ENCODE data around the gene MAP4K4. TPM values are rescaled to one million over a fixed set of nuclear protein-coding genes. Genes with fewer than 3 reads are reported as not detected.

The MAP4K4 gene
- 10 to 100 TPM; 59.5 to 74.6 TPM for total RNA-seq
- long read RNA-seq, partial matches to known transcripts = 5 of 9 reads
- long read RNA-seq, other reads (novel, unspliced or antisense) = 4 of 9 reads

DNA sequence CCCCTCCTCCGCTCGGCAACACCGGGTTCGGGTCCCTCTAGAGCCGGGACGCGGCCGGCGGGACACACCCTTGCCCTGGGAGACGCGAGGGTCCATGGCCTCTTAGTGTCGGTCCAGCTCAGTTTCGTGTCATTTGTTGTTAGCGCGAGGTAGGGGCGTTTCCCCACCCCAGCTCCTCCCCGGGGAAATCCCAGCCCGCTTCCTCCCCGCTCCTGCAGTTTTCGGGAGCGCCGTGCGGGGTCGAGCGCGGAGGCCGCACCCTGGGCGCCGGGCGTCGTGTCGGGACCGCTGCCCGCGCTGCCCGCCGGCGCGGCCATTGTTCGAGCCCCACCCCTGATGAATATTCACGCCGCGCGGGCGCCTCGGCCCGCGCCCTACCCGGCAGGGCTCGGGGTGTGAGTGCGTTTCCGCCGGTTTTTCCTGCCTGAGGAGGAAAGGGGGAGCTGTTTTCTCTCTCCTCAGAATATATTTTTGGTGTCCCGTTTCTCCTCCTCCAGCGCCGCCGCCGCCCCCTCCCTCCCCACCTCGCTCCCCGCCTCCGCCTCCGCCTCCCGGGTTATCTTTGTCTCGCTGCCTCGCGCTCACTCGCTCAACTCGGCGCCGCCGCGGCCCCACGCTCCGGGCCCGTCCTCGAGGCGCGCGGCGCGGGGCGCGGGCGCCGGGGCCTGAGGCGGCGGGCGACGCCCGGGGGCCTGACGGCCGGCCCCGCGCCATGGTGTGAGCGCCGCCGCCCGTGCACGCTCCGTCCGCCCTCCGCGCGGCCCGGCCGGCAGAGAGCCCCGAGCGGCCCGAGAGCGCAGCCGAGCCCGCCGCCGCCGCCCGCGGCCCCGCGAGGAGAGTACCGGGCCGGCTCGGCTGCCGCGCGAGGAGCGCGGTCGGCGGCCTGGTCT is at the start of gene MAP4K4:
MAP4K4 (plus strand) TSS at position 584 of the 890 bp plus-strand sequence. CDS start 374 bp downstream, outside the sequence.
- ATAC-seq (peak; percentile 86 to 88), DNase-seq (peak; percentile 89)
- intact Hi-C loops (cut with DNase I) = loop anchor here (2.0 to 10.0 kb wide), 6 partner anchors 45 to 283 kb away; no protein-coding TSS in a partner anchor

DNA sequence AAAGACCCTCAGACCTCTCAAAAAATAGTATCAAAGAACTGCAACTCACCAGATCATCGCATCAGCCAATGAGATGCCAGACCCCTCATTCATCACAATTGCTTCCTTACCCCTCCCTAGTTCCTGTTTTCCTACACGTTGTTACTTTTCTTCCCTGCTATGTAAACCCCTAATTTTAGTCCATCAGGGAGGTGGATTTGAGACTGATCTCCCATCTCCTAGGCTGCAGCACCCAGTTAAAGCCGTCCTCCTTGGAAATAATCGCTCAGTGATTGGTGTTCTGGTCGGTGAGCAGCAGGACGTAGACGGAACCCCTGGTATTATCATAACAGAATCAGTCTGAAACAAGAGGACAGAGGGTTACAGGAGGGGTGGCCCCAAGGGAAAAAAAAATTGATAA is 44.0 kb upstream of the MAP4K4 start:
- no peak for ATAC-seq
- no peak for DNase-seq
- intact Hi-C loops (cut with DNase I) = no loop called here

DNA sequence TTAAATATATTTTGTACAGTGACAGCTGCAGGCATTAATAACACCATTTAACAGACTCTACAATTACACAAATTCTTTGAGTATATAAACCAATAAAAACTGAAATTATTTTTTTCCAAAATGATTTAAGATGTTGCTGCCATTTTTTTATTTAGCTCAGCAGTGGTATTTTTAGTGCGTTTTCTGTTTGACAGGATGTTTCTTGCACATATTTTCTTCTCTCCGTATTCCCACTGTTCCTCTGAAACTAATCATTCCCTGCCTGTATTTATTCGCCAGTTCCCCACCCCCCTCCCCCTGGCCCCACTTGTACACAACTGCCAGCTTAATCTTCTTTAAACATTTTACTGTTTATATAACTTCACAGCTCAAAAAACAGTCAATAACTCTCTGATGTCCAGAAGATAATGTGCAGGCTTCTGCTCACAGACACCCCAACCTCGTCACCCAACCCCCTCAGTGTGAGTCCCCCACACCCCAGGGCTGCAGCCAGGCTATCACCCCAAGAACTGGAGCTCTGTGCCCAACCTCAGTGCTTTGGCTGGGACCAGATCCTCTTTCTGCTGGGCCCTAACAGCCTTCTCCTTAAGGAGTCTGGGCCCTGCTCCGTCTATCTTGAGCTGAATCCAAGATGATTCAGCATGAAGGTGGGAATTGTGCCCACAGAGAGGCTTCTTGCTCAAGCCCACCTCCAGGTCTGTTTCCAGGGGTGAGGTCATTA is 41.6 kb upstream of the MAP4K4 start:
- intact Hi-C loops (cut with DNase I) = no loop called here
- DNase-seq (no peak), ATAC-seq (peak in 1 of 2 donors; percentile 54)

- ATAC-seq (peak in 1 of 2 donors; percentile 51), DNase-seq (no peak)
- intact Hi-C loops (cut with DNase I) = no loop called here
These were observed 39.7 kb upstream of the MAP4K4 start for GRCh38 chr2:101657787-101658186.

DNA sequence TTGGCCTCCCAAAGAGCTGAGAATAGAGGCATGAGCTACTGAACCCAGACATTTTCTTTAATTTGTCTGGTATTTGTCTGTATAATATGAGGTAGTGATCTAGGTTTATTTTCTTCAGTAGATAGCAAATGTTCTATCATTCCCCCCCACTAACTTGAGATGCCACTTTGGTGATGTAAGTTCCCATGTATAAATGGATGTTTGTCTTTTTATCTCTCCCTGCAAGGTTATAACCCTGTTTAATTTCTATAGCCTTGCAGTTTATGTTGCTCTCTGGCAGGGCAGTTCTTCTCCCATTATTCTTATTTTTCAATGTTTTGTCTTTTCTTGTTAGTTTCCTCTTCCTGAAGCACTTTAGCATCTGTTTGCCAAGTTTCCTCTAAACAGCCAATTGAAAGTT is 39.1 kb upstream of the MAP4K4 start:
- intact Hi-C loops (cut with DNase I) = no loop called here
- ATAC-seq (no peak), DNase-seq (no peak)

GRCh38 chr2:101665312-101665711 is 32.2 kb upstream of the MAP4K4 start:
- ATAC-seq (no peak), DNase-seq (no peak)
- intact Hi-C loops (cut with DNase I) = no loop called here

- no peak for DNase-seq
- intact Hi-C loops (cut with DNase I) = no loop called here
- ATAC-seq = no peak
These were observed 29.7 kb upstream of the MAP4K4 start for GRCh38 chr2:101667823-101668222.

- intact Hi-C loops (cut with DNase I) = no loop called here
- no peak for ATAC-seq
- DNase-seq = no peak
These were observed 25.5 kb upstream of the MAP4K4 start for GRCh38 chr2:101672047-101672446.

DNA sequence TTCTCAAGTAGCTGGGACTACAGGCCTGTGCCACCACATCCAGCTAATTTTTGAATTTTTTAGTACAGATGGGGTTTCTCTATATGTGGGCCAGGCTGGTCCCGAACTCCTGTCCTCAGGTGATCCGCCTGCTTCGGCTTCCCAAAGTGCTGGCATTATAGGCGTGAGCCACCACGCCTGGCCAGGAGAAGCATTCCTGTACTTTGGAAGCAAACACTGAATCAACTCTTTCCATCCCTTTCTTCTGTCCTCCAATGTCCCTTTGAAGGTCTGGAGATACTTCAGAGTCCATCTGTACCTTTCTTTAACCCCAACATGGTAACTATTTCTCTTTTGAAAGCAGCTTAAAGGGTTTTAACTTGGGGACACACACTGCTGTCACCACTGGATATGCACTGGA is 23.6 kb upstream of the MAP4K4 start:
- intact Hi-C loops (cut with DNase I) = no loop called here
- DNase-seq (no peak), ATAC-seq (no peak)

DNA sequence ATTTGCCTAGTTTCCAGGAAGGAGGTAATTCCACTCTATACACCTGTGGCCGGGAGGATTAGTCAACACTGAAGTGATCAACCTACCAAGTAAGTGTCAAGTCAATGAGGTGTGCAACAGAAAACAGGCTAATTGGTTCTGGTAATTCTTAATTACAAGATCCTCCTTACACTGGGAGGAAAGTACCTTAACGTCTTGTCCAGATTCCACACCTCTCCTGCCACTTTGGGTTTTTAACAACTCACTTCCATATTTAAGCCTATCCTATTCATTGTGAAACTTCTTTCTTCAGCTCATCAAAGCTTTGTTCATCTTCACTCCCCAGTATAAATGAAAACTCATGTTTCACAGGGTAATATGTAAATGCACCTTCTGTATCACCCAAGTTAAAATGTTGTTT is 22.0 kb upstream of the MAP4K4 start:
- ATAC-seq (no peak), DNase-seq (no peak)
- intact Hi-C loops (cut with DNase I) = no loop called here

- ATAC-seq (no peak), DNase-seq (no peak)
- intact Hi-C loops (cut with DNase I) = no loop called here
These were observed 20.8 kb upstream of the MAP4K4 start for GRCh38 chr2:101676674-101677073.

DNA sequence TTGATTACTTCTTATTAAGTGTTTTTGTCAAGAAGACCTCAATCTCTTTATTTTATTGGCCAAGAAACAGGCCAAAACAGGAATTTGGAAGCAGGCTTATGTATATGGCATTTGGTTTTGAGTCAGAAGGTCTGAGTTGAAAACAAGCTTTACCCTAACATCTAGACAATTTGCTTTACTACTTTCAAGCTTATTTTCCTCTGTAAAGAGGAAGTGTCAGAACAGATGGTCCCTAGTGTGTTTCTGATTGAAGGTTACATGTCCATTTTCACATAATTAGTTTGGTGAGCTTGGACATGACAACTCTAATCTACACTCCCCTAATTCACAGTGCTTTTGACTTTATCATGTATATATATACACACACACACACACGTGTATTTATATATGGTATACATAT is 19.8 kb upstream of the MAP4K4 start:
- ATAC-seq (no peak), DNase-seq (no peak)
- intact Hi-C loops (cut with DNase I) = no loop called here

GRCh38 chr2:101678379-101678778 is 19.1 kb upstream of the MAP4K4 start:
- DNase-seq (no peak), ATAC-seq (no peak)
- intact Hi-C loops (cut with DNase I) = no loop called here

- intact Hi-C loops (cut with DNase I) = no loop called here
- ATAC-seq = no peak
- DNase-seq = no peak
These were observed 18.3 kb upstream of the MAP4K4 start for GRCh38 chr2:101679037-101679726.

- DNase-seq (no peak), ATAC-seq (no peak)
- intact Hi-C loops (cut with DNase I) = no loop called here
These were observed 17.6 kb upstream of the MAP4K4 start for GRCh38 chr2:101679801-101680487.

- DNase-seq (no peak), ATAC-seq (no peak)
- intact Hi-C loops (cut with DNase I) = no loop called here
These were observed 15.2 kb upstream of the MAP4K4 start for GRCh38 chr2:101682311-101682710.

DNA sequence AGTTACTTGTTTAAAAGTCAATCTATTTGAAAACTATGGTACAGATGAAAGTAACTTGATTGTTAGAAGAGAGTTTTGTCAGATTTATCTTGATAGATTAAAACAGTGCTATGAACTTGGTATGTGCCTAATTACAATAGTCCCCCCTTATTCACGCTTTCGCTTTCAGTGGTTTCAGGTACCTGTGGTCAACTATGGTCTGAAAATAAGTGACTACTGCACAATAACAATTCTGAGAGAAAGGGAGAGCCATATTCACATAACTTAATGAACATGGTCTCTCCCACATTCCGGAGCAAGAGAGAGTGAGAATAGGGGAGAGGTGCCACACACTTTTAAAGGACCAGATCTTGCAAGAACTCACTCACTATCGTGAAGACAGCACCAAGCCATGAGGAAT is 13.2 kb upstream of the MAP4K4 start:
- DNase-seq (no peak), ATAC-seq (no peak)
- intact Hi-C loops (cut with DNase I) = no loop called here

DNA sequence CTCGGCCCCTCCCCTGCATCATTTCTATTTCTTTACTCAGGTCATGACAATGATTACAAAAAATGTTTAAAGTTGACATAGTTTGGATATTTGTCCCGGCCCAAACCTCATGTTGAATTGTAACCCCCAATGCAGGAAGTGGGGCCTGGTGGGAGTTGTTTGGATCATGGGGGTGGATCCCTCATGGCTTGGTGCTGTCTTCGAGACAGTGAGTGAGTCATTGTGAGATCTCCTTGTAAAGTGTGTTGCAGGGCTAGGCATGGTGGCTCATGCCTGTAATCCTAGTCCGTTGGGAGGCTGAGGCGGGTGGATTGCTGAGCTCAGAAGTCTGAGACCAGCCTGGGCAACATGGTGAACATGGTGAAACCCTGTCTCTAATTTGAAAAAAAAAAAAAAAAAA is 9.2 kb upstream of the MAP4K4 start:
- ATAC-seq = no peak
- intact Hi-C loops (cut with DNase I) = no loop called here
- no peak for DNase-seq

- intact Hi-C loops (cut with DNase I) = no loop called here
- ATAC-seq = no peak
- DNase-seq = no peak
These were observed 8.2 kb upstream of the MAP4K4 start for GRCh38 chr2:101689114-101689825.

Data from left cardiac atrium (tissue), 4 donors.